ENCODE data around the gene COL20A1.

GRCh38 chr20:63355781-63356295 lies 62.9 kb downstream of the COL20A1 start:
- TF ChIP-seq CTCF (conservative IDR thresholded peaks at IDR 0.05 in 1 of 2, IDR thresholded peaks at IDR 0.05 in 1 of 2; ENCODE audit: low read depth in 1 of 2, low read length in 2 of 2) (no peak), EZH2 (IDR thresholded peaks at IDR 0.05; ENCODE audit: low read length, missing control alignments) (no peak)

Measured in fibroblast of lung (primary cell).